Measurements from ENCODE around the gene CALHM1. TPM values are rescaled to one million over a fixed set of nuclear protein-coding genes. Genes with fewer than 3 reads are reported as not detected.

Gene CALHM1
- total and polyA plus RNA-seq, 2 experiments from 2014 or later: 0.11 TPM; not detected in 1

DNA sequence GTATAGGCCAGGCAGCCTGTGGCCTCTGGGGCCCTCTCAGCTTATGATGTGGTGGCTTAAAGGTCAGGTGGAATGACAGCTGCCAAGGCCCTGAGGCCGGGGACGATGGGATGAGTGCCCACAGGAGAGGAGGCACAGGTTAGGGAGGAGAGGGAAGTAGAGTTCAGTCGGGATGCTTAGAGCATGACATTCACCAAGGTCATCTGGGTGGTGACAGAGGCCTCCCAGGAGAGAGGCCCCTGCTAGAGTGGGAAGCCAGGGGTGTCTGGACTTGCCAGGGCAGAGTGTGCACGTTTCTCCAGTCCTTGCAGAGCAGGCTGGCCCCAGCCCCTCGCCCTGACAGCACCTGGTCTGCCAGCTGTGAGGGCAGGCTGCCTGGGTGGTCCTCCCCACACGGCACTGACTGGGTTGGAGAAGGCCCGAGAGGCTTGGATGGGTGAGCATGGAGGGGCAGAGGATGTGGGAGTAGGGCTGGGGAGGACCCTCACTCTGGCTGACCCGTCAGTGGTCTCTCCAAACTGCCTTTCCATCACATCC, 1.5 kb downstream of the CALHM1 start:
- no peaks in the 10 kb centered on the region for H3K36me3 ChIP-seq (ENCODE audit: insufficient read depth)
- H3K27ac Mint-ChIP-seq: no peak overlapping the region
- DNase-seq (ENCODE audit: low spot score) (no peak), ATAC-seq (no peak)
- no peaks in the 10 kb centered on the region for H3K27me3 ChIP-seq (ENCODE audit: insufficient read depth)
- H3K4me1 Mint-ChIP-seq: peaks cover 6% of the 10 kb centered on the region
- H3K27ac ChIP-seq (ENCODE audit: low read depth): no peak overlapping the region
- no peak overlapping the region for H3K4me2 ChIP-seq
- H3K79me2 ChIP-seq (replicated peaks; ENCODE audit: insufficient read depth): no peaks in the 10 kb centered on the region
- H3K27me3 Mint-ChIP-seq (ENCODE audit: insufficient read depth, low read depth, poor library complexity): peaks cover 27% of the 10 kb centered on the region
- no peak overlapping the region for H3K4me3 Mint-ChIP-seq
- H3K4me3 ChIP-seq: no peak overlapping the region
- H2AFZ ChIP-seq: no peak overlapping the region
- no peaks in the 10 kb centered on the region; the same call in 2 of the 3 replicates for H3K9me3 Mint-ChIP-seq
- H3K9me2 ChIP-seq (ENCODE audit: insufficient read depth): no peaks in the 10 kb centered on the region
- H3K4me1 ChIP-seq (ENCODE audit: insufficient read depth): no peaks in the 10 kb centered on the region; the same call in 1 of the 2 replicates
- no peaks in the 10 kb centered on the region; the same call in 2 of the 3 replicates for H3K36me3 Mint-ChIP-seq (ENCODE audit: low read depth)
- TF ChIP-seq STAT1 (IDR thresholded peaks at IDR 0.05; ENCODE audit: unreplicated experiment) (no peak), EZH2 (IDR thresholded peaks at IDR 0.05; ENCODE audit: low read depth, unreplicated experiment) (no peak), EZH2phosphoT487 (IDR thresholded peaks at IDR 0.05; ENCODE audit: unreplicated experiment) (no peak), JUNB (IDR thresholded peaks at IDR 0.05; ENCODE audit: unreplicated experiment) (no peak), POLR2AphosphoS5 (IDR thresholded peaks at IDR 0.05; ENCODE audit: low read depth) (no peak), CREB1 (CRISPR knock-in tag; IDR thresholded peaks at IDR 0.05; ENCODE audit: low read depth) (no peak), ZNF114 (CRISPR knock-in tag; IDR thresholded peaks at IDR 0.05) (no peak), NANOG (IDR thresholded peaks at IDR 0.05; ENCODE audit: borderline replicate concordance) (no peak), ZNF331 (CRISPR knock-in tag; IDR thresholded peaks at IDR 0.05; ENCODE audit: low read depth) (no peak)
- TF ChIP-seq, protein P1, sequence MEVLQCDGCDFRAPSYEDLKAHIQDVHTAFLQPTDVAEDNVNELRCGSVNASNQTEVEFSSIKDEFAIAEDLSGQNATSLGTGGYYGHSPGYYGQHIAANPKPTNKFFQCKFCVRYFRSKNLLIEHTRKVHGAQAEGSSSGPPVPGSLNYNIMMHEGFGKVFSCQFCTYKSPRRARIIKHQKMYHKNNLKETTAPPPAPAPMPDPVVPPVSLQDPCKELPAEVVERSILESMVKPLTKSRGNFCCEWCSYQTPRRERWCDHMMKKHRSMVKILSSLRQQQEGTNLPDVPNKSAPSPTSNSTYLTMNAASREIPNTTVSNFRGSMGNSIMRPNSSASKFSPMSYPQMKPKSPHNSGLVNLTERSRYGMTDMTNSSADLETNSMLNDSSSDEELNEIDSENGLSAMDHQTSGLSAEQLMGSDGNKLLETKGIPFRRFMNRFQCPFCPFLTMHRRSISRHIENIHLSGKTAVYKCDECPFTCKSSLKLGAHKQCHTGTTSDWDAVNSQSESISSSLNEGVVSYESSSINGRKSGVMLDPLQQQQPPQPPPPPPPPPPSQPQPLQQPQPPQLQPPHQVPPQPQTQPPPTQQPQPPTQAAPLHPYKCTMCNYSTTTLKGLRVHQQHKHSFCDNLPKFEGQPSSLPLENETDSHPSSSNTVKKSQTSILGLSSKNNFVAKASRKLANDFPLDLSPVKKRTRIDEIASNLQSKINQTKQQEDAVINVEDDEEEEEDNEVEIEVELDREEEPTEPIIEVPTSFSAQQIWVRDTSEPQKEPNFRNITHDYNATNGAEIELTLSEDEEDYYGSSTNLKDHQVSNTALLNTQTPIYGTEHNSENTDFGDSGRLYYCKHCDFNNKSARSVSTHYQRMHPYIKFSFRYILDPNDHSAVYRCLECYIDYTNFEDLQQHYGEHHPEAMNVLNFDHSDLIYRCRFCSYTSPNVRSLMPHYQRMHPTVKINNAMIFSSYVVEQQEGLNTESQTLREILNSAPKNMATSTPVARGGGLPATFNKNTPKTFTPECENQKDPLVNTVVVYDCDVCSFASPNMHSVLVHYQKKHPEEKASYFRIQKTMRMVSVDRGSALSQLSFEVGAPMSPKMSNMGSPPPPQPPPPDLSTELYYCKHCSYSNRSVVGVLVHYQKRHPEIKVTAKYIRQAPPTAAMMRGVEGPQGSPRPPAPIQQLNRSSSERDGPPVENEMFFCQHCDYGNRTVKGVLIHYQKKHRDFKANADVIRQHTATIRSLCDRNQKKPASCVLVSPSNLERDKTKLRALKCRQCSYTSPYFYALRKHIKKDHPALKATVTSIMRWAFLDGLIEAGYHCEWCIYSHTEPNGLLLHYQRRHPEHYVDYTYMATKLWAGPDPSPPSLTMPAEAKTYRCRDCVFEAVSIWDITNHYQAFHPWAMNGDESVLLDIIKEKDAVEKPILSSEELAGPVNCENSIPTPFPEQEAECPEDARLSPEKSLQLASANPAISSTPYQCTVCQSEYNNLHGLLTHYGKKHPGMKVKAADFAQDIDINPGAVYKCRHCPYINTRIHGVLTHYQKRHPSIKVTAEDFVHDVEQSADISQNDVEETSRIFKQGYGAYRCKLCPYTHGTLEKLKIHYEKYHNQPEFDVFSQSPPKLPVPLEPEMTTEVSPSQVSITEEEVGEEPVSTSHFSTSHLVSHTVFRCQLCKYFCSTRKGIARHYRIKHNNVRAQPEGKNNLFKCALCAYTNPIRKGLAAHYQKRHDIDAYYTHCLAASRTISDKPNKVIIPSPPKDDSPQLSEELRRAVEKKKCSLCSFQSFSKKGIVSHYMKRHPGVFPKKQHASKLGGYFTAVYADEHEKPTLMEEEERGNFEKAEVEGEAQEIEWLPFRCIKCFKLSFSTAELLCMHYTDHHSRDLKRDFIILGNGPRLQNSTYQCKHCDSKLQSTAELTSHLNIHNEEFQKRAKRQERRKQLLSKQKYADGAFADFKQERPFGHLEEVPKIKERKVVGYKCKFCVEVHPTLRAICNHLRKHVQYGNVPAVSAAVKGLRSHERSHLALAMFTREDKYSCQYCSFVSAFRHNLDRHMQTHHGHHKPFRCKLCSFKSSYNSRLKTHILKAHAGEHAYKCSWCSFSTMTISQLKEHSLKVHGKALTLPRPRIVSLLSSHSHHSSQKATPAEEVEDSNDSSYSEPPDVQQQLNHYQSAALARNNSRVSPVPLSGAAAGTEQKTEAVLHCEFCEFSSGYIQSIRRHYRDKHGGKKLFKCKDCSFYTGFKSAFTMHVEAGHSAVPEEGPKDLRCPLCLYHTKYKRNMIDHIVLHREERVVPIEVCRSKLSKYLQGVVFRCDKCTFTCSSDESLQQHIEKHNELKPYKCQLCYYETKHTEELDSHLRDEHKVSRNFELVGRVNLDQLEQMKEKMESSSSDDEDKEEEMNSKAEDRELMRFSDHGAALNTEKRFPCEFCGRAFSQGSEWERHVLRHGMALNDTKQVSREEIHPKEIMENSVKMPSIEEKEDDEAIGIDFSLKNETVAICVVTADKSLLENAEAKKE (CRISPR knock-in tag; IDR thresholded peaks at IDR 0.05): no peak
- TF ChIP-seq, protein P2, sequence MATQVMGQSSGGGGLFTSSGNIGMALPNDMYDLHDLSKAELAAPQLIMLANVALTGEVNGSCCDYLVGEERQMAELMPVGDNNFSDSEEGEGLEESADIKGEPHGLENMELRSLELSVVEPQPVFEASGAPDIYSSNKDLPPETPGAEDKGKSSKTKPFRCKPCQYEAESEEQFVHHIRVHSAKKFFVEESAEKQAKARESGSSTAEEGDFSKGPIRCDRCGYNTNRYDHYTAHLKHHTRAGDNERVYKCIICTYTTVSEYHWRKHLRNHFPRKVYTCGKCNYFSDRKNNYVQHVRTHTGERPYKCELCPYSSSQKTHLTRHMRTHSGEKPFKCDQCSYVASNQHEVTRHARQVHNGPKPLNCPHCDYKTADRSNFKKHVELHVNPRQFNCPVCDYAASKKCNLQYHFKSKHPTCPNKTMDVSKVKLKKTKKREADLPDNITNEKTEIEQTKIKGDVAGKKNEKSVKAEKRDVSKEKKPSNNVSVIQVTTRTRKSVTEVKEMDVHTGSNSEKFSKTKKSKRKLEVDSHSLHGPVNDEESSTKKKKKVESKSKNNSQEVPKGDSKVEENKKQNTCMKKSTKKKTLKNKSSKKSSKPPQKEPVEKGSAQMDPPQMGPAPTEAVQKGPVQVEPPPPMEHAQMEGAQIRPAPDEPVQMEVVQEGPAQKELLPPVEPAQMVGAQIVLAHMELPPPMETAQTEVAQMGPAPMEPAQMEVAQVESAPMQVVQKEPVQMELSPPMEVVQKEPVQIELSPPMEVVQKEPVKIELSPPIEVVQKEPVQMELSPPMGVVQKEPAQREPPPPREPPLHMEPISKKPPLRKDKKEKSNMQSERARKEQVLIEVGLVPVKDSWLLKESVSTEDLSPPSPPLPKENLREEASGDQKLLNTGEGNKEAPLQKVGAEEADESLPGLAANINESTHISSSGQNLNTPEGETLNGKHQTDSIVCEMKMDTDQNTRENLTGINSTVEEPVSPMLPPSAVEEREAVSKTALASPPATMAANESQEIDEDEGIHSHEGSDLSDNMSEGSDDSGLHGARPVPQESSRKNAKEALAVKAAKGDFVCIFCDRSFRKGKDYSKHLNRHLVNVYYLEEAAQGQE (IDR thresholded peaks at IDR 0.05; ENCODE audit: unreplicated experiment): no peak
- TF ChIP-seq, protein P3, sequence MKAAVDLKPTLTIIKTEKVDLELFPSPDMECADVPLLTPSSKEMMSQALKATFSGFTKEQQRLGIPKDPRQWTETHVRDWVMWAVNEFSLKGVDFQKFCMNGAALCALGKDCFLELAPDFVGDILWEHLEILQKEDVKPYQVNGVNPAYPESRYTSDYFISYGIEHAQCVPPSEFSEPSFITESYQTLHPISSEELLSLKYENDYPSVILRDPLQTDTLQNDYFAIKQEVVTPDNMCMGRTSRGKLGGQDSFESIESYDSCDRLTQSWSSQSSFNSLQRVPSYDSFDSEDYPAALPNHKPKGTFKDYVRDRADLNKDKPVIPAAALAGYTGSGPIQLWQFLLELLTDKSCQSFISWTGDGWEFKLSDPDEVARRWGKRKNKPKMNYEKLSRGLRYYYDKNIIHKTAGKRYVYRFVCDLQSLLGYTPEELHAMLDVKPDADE (IDR thresholded peaks at IDR 0.05): no peak
- TF ChIP-seq, protein P4, sequence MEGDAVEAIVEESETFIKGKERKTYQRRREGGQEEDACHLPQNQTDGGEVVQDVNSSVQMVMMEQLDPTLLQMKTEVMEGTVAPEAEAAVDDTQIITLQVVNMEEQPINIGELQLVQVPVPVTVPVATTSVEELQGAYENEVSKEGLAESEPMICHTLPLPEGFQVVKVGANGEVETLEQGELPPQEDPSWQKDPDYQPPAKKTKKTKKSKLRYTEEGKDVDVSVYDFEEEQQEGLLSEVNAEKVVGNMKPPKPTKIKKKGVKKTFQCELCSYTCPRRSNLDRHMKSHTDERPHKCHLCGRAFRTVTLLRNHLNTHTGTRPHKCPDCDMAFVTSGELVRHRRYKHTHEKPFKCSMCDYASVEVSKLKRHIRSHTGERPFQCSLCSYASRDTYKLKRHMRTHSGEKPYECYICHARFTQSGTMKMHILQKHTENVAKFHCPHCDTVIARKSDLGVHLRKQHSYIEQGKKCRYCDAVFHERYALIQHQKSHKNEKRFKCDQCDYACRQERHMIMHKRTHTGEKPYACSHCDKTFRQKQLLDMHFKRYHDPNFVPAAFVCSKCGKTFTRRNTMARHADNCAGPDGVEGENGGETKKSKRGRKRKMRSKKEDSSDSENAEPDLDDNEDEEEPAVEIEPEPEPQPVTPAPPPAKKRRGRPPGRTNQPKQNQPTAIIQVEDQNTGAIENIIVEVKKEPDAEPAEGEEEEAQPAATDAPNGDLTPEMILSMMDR (conservative IDR thresholded peaks at IDR 0.05; ENCODE audit: low read depth in 2 of 2): no peak
- no peaks in the 10 kb centered on the region for H4K20me1 ChIP-seq (replicated peaks; ENCODE audit: insufficient read depth)
- no peaks in the 10 kb centered on the region for H3F3A ChIP-seq (replicated peaks; ENCODE audit: low read depth)
